Right atrium auricular region (tissue), 2 donors: Measurements from ENCODE around the gene NASP. TPM values are rescaled to one million over a fixed set of nuclear protein-coding genes. Genes with fewer than 3 reads are reported as not detected.
A peak's percentile ranks its signal among the peaks of the same experiment; 100 is the strongest.

Experiments
- DNase-seq: peaks from one replicate; pipeline ENCODE4 v3.0.0-alpha.2; 2019; ENCODE audit warnings: low spot score
- H3K27ac ChIP-seq, 2 donors: fragments of 200-600 bp; sonication (generic); 1 replicate in 1 of 2; 2 replicates in 1 of 2; pipeline ENCODE4 v1.5.1; 2016 to 2019
- H3K27me3 ChIP-seq, 2 donors: fragments of 200-600 bp; sonication (generic); one replicate each; pipeline versions ENCODE4 v1.5.1 to v1.6.0; 2017 to 2019
- H3K36me3 ChIP-seq: fragments of 200-600 bp; sonication (generic); one replicate; pipeline ENCODE4 v1.5.1; 2016
- H3K4me1 ChIP-seq, 2 donors: fragments of 200-600 bp; sonication (generic); one replicate each; pipeline versions ENCODE4 v1.5.1 to v1.6.0; 2017 to 2019
- H3K4me3 ChIP-seq, 2 donors: fragments of 200-600 bp; sonication (generic); 1 replicate in 1 of 2; 2 replicates in 1 of 2; pipeline ENCODE4 v1.5.1; 2017 to 2019; ENCODE audit warnings: mild to moderate bottlenecking in 1 of 2, moderate library complexity in 1 of 2
- H3K9me3 ChIP-seq, 2 donors: fragments of 200-600 bp; sonication (generic); one replicate each; pipeline ENCODE4 v1.5.1; 2019
- CTCF ChIP-seq, 2 donors: fragments of 200-600 bp; sonication (generic); IDR thresholded peaks; one replicate each; pipeline ENCODE4 v1.5.1; 2019; ENCODE audit warnings: antibody characterized with exemption in 2 of 2
- total RNA-seq, 2 donors: library from RNA; depleted of rRNA; stranded (reverse); fragments of >200 nt; gene quantifications; one replicate each; pipeline ENCODE4 v1.1.0, GENCODE V29; 2016

Gene NASP
- total RNA-seq, 2 donors from 2014 or later = 30.6 to 32.3 TPM

DNA sequence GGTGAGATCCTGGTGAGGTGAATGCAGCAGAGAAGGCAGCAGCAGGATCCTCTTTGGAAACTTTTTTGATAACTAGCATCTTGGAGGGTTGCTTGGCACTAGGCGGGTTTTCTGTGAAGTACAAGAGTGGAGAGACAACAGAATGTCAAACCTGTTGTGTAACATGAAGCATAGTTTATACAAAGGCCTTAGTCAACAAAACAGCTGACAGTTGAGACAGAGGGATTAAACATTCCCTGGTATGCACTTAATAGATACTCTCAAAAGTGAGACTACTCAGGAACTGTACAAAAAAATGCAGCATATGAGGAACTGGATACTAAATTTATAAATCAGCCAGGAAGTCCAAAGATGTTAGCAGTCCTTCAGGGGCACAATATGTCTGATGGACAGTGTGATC, 56.5 kb downstream of the NASP start:
- H3K36me3 ChIP-seq = peaks cover 69% of the 10 kb centered on the region
- no peak overlapping the region for H3K4me3 ChIP-seq
- H3K27ac ChIP-seq = no peak overlapping the region

GRCh38 chr1:45643321-45643720, 59.5 kb downstream of the NASP start:
- Histone ChIP-seq H3K9me3 (no peaks in the 10 kb centered on the region), H3K4me1 (peaks cover 0 to 13% of the 10 kb centered on the region in 2 donors), H3K36me3 (peaks cover 48% of the 10 kb centered on the region), H3K27me3 (no peaks in the 10 kb centered on the region), H3K27ac (no peak overlapping the region), H3K4me3 (no peak overlapping the region)
- DNase-seq = no peak
- no peak for TF ChIP-seq CTCF (IDR thresholded peaks at IDR 0.05)

More for the DNA sequence above, 56.5 kb downstream of the NASP start:
- no peak for DNase-seq
- Histone ChIP-seq H3K27me3 (no peaks in the 10 kb centered on the region), H3K9me3 (no peaks in the 10 kb centered on the region), H3K4me1 (no peaks in the 10 kb centered on the region)
- TF ChIP-seq CTCF (IDR thresholded peaks at IDR 0.05) = no peak

- H3K36me3 ChIP-seq = peaks cover 48% of the 10 kb centered on the region
- H3K27ac ChIP-seq = no peak overlapping the region
- DNase-seq = no peak
- no peak overlapping the region for H3K4me3 ChIP-seq
- H3K4me1 ChIP-seq = peaks cover 0 to 14% of the 10 kb centered on the region in 2 donors
- no peaks in the 10 kb centered on the region for H3K27me3 ChIP-seq
- no peaks in the 10 kb centered on the region for H3K9me3 ChIP-seq
- no peak for TF ChIP-seq CTCF (IDR thresholded peaks at IDR 0.05)
These were observed 60.1 kb downstream of the NASP start for GRCh38 chr1:45643978-45644377.

GRCh38 chr1:45644661-45645060, 60.8 kb downstream of the NASP start:
- Histone ChIP-seq H3K27ac (no peak overlapping the region), H3K36me3 (peaks cover 42% of the 10 kb centered on the region), H3K27me3 (no peaks in the 10 kb centered on the region), H3K4me3 (no peak overlapping the region), H3K9me3 (no peaks in the 10 kb centered on the region), H3K4me1 (peaks cover 0 to 14% of the 10 kb centered on the region in 2 donors)
- no peak for TF ChIP-seq CTCF (IDR thresholded peaks at IDR 0.05)
- DNase-seq = no peak

- peaks cover 0 to 14% of the 10 kb centered on the region in 2 donors for H3K4me1 ChIP-seq
- no peak for TF ChIP-seq CTCF (IDR thresholded peaks at IDR 0.05)
- H3K27me3 ChIP-seq = no peaks in the 10 kb centered on the region
- no peaks in the 10 kb centered on the region for H3K9me3 ChIP-seq
- no peak for DNase-seq
- H3K36me3 ChIP-seq = peaks cover 39% of the 10 kb centered on the region
- H3K4me3 ChIP-seq = no peak overlapping the region
- peak overlapping the region in 1 of 2 donors; percentile 35 for H3K27ac ChIP-seq
These were observed 63.6 kb downstream of the NASP start for GRCh38 chr1:45647248-45648021.
